ENCODE data around the gene SULT6B1.

The SULT6B1 gene

GRCh38 chr2:37146062-37146461 is 42.4 kb downstream of the SULT6B1 start:
- DNase-seq, result no peak

GRCh38 chr2:37143974-37144373 is 44.5 kb downstream of the SULT6B1 start:
- no peak for DNase-seq

- DNase-seq, result no peak
Measured at GRCh38 chr2:37142546-37142945, 45.9 kb downstream of the SULT6B1 start.

GRCh38 chr2:37132914-37133313 is 55.6 kb downstream of the SULT6B1 start:
- no peak for DNase-seq

- DNase-seq, result no peak
Measured at GRCh38 chr2:37125416-37125815, 63.1 kb downstream of the SULT6B1 start.

- DNase-seq, result no peak
Measured at GRCh38 chr2:37119157-37119556, 69.3 kb downstream of the SULT6B1 start.

All from Kasumi-1 (cell line).